NCI-H1417 treated with DMSO at 0.1 percent for 48 hours (cell line): Measurements from ENCODE around the gene ENDOU.

ENCODE experiments used
- DNase-seq: peaks from one replicate; lab custom pipeline; 2025; lab: John Stamatoyannopoulos, UW

The ENDOU gene

GRCh38 chr12:47743311-47743860 lies 18.1 kb upstream of the ENDOU start:
- no peak for DNase-seq

GRCh38 chr12:47742253-47742825 lies 17.0 kb upstream of the ENDOU start:
- no peak for DNase-seq

DNA sequence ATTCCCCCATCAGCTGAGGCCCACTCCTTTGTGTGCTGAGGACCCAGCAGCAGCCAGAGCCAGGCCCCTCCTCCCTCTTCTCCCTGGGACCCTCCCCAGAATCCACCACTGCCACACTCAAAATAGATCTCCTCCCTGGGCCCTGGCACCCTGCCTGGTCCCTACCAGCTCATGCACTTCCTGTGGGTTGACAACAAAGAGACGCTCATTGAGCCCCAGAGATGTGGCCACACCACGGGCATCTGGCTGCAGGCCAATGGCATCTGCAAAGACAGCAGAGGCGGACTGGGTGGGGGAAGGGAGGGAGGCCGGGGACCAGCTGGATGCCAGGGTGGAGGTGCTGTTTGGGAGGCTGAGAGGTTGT lies 16.0 kb upstream of the ENDOU start:
- DNase-seq, result no peak

DNA sequence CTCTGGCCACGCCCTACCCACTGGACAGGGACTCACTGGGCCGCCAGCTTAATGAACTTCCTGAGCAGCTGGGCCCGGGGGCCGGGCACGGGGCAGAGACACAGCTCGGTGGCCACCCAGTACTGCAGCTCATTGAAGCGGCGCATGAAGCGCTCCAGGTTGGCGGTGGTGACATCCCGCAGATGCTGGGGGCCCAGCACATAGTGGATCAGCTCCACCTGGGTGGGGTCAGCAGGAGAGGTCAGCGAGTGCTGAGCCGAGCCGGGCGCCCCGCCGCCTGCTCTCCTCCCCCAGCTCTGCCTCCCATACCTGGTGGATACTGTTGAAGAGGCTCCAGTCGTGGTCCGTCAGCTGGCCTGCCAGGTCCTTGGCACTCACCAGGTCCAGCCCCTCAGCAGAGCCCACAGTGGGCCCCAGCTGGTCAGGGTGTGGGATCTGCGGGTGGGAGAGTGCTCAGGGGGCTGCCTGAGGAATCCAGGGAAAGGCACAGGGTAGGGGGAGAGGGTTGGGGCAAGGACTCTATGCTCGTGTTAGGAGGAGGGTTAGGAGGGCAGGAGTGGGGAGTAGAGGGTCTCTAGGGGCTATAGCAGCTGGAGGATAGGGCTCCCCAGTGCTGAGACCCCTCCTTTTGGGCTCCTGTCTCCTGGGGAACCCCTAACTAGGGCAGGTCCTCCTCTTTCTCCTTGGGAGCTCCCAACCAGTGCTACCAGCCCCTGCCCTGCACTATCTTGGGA lies 15.5 kb upstream of the ENDOU start:
- DNase-seq, result no peak

- DNase-seq, result no peak
Measured at GRCh38 chr12:47739979-47740378, 14.7 kb upstream of the ENDOU start.

GRCh38 chr12:47739297-47739696 lies 14.0 kb upstream of the ENDOU start:
- no peak for DNase-seq

GRCh38 chr12:47737936-47738594 lies 12.8 kb upstream of the ENDOU start:
- DNase-seq, result no peak

DNA sequence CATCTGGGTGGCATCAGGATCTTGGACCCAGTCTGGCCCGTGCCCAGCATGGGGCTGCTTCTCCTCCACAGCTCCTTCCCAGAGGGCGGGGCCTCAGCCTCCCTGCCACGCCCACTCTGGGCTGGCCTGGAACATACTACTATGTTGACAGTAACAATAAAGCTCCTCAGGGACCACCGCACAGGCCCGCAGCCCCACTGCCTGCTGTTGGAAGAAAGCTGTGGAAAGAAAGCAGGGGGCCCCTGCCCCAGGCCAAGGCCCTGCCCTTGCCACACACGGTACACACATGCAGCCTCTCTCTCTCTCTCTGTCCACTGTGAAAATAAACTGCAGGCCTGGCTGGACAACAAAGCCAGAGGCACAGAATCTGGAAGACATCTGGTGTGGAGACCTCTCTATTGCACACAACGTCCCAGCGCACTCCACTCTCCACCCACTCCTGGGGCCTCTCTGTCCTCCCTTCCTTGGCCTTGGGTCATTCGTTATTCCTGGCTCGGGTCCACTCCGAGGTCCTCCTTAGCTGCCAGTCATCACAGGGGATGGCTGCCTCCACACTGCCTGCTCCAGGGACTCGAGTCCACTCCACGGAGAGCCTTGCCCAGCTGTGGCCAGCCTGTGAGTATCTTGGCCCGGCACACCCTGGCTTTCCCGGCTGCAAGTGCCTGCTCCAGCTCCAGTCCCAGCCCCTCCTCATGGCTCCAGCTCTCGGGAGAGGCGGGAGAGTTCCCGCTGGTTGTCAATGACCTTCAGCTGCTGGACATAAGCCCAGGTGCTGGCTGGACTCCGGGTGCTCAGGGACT lies 11.8 kb upstream of the ENDOU start:
- DNase-seq, result no peak

GRCh38 chr12:47736216-47736615 lies 10.9 kb upstream of the ENDOU start:
- no peak for DNase-seq

DNA sequence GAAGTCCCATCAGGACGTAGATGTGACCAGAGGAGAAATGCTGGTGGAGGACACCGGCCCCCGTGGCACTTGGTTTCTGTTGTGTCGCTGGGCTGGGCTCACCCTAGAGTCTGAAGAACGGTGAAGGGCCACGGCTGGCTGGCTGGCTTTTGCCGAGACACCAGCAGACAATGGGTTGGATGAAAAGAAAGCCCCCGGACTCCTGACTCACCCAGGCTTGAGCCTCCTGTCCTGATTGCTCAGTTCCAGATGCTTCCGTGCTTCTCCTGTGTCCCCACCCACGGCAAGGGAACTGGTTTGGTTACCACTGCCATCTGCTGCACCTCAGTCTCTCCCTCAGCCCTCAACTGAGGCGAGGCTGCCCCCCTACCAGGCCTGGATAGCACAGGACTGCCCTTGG lies 10.4 kb upstream of the ENDOU start:
- DNase-seq, result no peak

DNA sequence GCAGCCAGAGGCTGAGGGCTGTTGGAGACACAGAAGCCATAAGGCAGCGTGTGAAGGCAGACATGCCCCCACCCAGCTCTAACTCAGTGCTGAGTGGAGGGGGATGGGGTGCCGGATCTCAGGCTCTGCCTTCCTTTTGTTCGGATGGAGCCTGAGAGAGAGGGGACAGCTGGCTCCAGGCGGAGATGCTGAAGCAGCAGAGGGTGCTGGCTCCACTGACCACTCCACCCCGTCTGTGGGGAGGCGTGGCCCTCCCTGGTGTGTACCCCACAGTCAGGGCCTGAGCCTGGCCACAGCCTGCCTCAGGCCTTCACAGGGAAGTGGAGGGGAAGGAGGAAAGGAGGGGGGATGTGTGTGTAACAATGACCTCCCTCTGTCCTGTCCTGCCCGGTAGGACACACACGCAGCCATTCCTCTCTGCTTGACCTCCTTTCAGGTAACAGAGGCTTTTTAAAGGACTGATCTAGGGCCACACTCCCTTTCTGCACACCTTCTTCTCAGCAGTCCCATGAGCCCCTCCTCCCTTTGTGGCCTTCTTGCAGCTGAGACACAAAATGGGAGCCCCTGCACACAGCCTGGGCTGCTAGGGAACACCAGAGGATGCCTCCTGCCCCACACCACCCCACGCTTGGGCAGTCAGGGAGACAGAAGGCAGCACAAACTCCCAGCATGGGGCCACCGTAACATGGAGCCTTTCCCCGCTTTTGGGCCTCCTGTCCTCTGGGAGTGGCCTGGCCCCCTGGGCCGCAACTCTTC lies 9.6 kb upstream of the ENDOU start:
- DNase-seq, result no peak

DNA sequence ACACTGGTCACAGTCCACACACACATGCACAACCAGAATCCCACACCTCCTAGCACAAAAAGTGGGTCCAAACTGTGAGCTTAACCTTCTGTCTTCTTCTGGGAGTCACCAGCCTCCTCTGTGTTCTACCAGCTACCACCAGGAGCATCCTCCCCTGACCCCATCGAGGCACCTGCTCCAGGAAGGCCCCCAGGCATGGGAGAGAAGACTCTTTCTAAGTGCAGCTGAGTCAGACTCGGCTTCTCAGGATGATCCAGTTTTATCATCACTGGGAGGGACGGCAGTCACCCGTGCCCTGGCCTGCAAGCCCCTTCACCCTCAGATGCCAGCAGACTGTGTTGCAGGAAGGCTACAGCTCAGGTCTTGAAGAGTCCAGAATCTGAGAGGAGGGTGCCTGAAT lies 7.9 kb upstream of the ENDOU start:
- no peak for DNase-seq

- no peak for DNase-seq
Measured at GRCh38 chr12:47732504-47732903, 7.2 kb upstream of the ENDOU start.

GRCh38 chr12:47731723-47732122 lies 6.4 kb upstream of the ENDOU start:
- DNase-seq, result no peak

DNA sequence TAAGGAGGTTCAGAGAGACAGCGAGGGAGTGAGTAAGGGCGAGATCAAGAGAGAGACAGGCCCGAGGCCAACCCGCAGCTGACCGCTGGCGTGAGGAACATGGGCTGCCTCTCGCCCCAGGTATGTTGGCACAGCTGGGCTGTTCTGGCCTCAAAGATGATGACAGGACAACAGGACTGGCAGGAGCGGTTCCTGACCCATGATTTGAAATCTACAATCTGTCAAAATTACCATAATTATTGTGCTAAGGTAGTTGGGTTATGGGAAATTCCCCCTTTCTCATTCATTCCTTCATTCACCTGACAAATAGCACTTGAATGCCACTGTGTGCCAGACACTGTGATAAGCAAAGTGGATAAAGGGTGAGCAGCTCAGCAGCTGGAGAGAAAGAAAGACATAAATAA lies 5.1 kb upstream of the ENDOU start:
- DNase-seq, result no peak

GRCh38 chr12:47729233-47729632 lies 3.9 kb upstream of the ENDOU start:
- DNase-seq, result no peak

DNA sequence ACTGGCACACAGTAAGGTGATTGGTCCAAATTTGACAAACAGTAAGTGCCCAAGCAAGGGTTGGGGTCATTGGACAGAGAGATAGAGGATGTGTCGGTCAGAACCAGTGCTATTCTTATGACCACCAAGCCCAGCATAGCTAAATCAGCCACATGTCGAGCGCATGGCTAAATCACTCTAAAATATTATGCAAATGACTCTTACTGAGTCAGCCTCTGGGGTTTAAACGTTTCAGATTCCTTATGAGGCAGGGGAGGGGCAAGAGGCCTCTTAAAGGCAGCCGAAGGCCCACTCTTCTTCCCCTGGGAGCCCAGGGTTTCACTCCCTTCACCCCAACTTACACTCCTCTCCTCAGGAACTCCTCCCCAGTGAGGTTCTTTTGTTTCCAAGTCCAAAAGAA lies 603 bp upstream of the ENDOU start:
- DNase-seq, result no peak

GRCh38 chr12:47722941-47723631 lies 2.2 kb downstream of the ENDOU start:
- DNase-seq, result no peak

DNA sequence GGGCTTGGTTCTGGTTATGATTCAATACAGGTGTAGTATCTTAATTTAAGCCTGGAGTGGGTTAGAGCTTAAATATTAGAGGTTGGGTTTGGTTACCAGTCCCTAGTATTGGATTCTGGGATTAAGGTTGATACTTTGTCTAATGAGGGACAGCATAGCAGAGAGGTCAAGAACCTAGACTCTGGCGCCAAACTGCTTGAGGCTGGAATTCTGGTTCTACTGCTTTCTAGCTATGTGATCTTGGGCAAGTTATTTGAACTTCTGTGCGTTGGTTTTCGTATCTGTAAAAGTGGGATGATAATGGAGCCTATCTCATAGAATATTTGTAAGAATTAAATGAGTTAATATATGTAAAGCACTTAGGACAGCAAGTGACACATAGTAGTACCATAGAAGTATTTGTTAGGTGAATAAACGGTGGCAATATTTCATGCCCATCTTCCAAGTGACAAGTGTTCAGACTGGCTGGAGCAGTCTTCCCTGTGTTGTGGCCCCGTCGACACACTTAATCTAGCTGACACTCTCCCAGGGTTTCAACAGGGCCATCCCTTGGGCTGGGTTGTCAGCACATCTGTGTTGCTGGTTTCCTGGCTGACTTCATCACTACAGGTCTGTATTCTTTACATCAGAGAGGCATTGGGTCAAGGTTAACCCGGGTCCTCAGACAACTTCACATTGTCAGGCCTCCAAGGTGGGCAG lies 3.0 kb downstream of the ENDOU start:
- no peak for DNase-seq

GRCh38 chr12:47721431-47721973 lies 3.8 kb downstream of the ENDOU start:
- DNase-seq, result no peak
